COLO668 (cell line): ENCODE measurements around the gene BAK1.

Experiments used
- DNase-seq: peaks from one replicate; lab custom pipeline; 2025; ENCODE audit not compliant: unreplicated experiment; lab: John Stamatoyannopoulos, UW

The BAK1 gene

GRCh38 chr6:33588894-33589293 lies 8.8 kb upstream of the BAK1 start:
- no peak for DNase-seq

GRCh38 chr6:33587529-33587928 lies 7.5 kb upstream of the BAK1 start:
- no peak for DNase-seq

GRCh38 chr6:33586108-33586640 lies 6.1 kb upstream of the BAK1 start:
- no peak for DNase-seq

GRCh38 chr6:33585403-33586107 lies 5.5 kb upstream of the BAK1 start:
- peak; percentile 71 for DNase-seq

- no peak for DNase-seq
Measured at GRCh38 chr6:33584700-33585402, 4.8 kb upstream of the BAK1 start.

GRCh38 chr6:33583591-33584155 lies 3.6 kb upstream of the BAK1 start:
- no peak for DNase-seq

- DNase-seq: no peak
Measured at GRCh38 chr6:33581186-33581585, 1.1 kb upstream of the BAK1 start.

GRCh38 chr6:33578588-33579011 lies 1.5 kb downstream of the BAK1 start:
- no peak for DNase-seq

GRCh38 chr6:33578164-33578563 lies 1.9 kb downstream of the BAK1 start:
- DNase-seq: no peak

GRCh38 chr6:33577718-33578117 lies 2.4 kb downstream of the BAK1 start:
- no peak for DNase-seq

GRCh38 chr6:33577106-33577535 lies 3.0 kb downstream of the BAK1 start:
- no peak for DNase-seq

- DNase-seq: no peak
Measured at GRCh38 chr6:33576668-33577067, 3.4 kb downstream of the BAK1 start.

GRCh38 chr6:33575211-33575610 lies 4.9 kb downstream of the BAK1 start:
- no peak for DNase-seq

- DNase-seq: no peak
Measured at GRCh38 chr6:33571637-33572316, 8.3 kb downstream of the BAK1 start.

GRCh38 chr6:33570806-33571636 lies 9.1 kb downstream of the BAK1 start:
- DNase-seq: peak; percentile 81

GRCh38 chr6:33568826-33569570 lies 11.1 kb downstream of the BAK1 start:
- DNase-seq: no peak

- no peak for DNase-seq
Measured at GRCh38 chr6:33567836-33568235, 12.2 kb downstream of the BAK1 start.

GRCh38 chr6:33566182-33567084 lies 13.6 kb downstream of the BAK1 start:
- no peak for DNase-seq

GRCh38 chr6:33558801-33559200 lies 21.3 kb downstream of the BAK1 start:
- DNase-seq: no peak
